ENCODE data around the gene ZFAND5. TPM values are rescaled to one million over a fixed set of nuclear protein-coding genes. Genes with fewer than 3 reads are reported as not detected.

Gene ZFAND5
- total RNA-seq, 1 donor from 2014 or later, result 79.2 TPM

GRCh38 chr9:72322259-72322658, 42.7 kb downstream of the ZFAND5 start:
- no peaks in the 10 kb centered on the region for H3K9me3 Mint-ChIP-seq
- ChIA-PET CTCF (no interaction called here), POLR2A (no interaction called here)
- H3K4me1 Mint-ChIP-seq, result no peaks in the 10 kb centered on the region
- H3K27me3 Mint-ChIP-seq, result no peaks in the 10 kb centered on the region
- ATAC-seq (ENCODE audit: low read depth), result no peak
- intact Hi-C loops (cut with micrococcal nuclease), result no loop called here
- no peaks in the 10 kb centered on the region for H3K36me3 Mint-ChIP-seq (ENCODE audit: low read depth)
- DNase-seq, result no peak
- no peak for TF ChIP-seq CTCF (IDR thresholded peaks at IDR 0.05)
- no peak overlapping the region for H3K4me3 Mint-ChIP-seq
- no peak overlapping the region for H3K27ac Mint-ChIP-seq

- POLR2A ChIA-PET, result interaction anchor here (0.7 to 1.9 kb wide), 3 partner anchors 10 to 48 kb away, joined by 4 to 9 read pairs (median 6); no protein-coding TSS in a partner anchor
- TF ChIP-seq CTCF (IDR thresholded peaks at IDR 0.05), result no peak
- CTCF ChIA-PET, result no interaction called here
- DNase-seq (no peak), ATAC-seq (ENCODE audit: low read depth) (no peak)
- intact Hi-C loops (cut with micrococcal nuclease), result no loop called here
- Mint-ChIP-seq H3K9me3 (no peaks in the 10 kb centered on the region), H3K4me3 (no peak overlapping the region), H3K4me1 (peaks cover 15% of the 10 kb centered on the region), H3K36me3 (ENCODE audit: low read depth) (no peaks in the 10 kb centered on the region), H3K27me3 (no peaks in the 10 kb centered on the region), H3K27ac (no peak overlapping the region)
These were observed 49.3 kb downstream of the ZFAND5 start for GRCh38 chr9:72315510-72316311.

GRCh38 chr9:72315089-72315509, 49.9 kb downstream of the ZFAND5 start:
- no peak overlapping the region for H3K4me3 Mint-ChIP-seq
- no peaks in the 10 kb centered on the region for H3K9me3 Mint-ChIP-seq
- ChIA-PET POLR2A (interaction anchor here (1.9 kb wide), 2 partner anchors 10 to 48 kb away, joined by 6 to 9 read pairs; no protein-coding TSS in a partner anchor), CTCF (no interaction called here)
- no peaks in the 10 kb centered on the region for H3K36me3 Mint-ChIP-seq (ENCODE audit: low read depth)
- DNase-seq (no peak), ATAC-seq (ENCODE audit: low read depth) (no peak)
- intact Hi-C loops (cut with micrococcal nuclease), result no loop called here
- no peak overlapping the region for H3K27ac Mint-ChIP-seq
- no peaks in the 10 kb centered on the region for H3K27me3 Mint-ChIP-seq
- H3K4me1 Mint-ChIP-seq, result peaks cover 15% of the 10 kb centered on the region
- no peak for TF ChIP-seq CTCF (IDR thresholded peaks at IDR 0.05)

GRCh38 chr9:72313507-72313906, 51.5 kb downstream of the ZFAND5 start:
- ChIA-PET POLR2A (no interaction called here), CTCF (no interaction called here)
- ATAC-seq (ENCODE audit: low read depth), result no peak
- no peaks in the 10 kb centered on the region for H3K9me3 Mint-ChIP-seq
- H3K36me3 Mint-ChIP-seq (ENCODE audit: low read depth), result no peaks in the 10 kb centered on the region
- no peak overlapping the region for H3K27ac Mint-ChIP-seq
- H3K4me1 Mint-ChIP-seq, result peaks cover 17% of the 10 kb centered on the region
- H3K27me3 Mint-ChIP-seq, result no peaks in the 10 kb centered on the region
- H3K4me3 Mint-ChIP-seq, result no peak overlapping the region
- intact Hi-C loops (cut with micrococcal nuclease), result no loop called here
- no peak for DNase-seq
- TF ChIP-seq CTCF (IDR thresholded peaks at IDR 0.05), result no peak

- Mint-ChIP-seq H3K9me3 (no peaks in the 10 kb centered on the region), H3K27ac (no peak overlapping the region), H3K4me1 (peaks cover 22% of the 10 kb centered on the region), H3K4me3 (no peak overlapping the region), H3K36me3 (ENCODE audit: low read depth) (no peaks in the 10 kb centered on the region), H3K27me3 (no peaks in the 10 kb centered on the region)
- CTCF ChIA-PET, result no interaction called here
- POLR2A ChIA-PET, result no interaction called here
- no peak for ATAC-seq (ENCODE audit: low read depth)
- TF ChIP-seq CTCF (IDR thresholded peaks at IDR 0.05), result no peak
- intact Hi-C loops (cut with micrococcal nuclease), result no loop called here
- no peak for DNase-seq
These were observed 52.5 kb downstream of the ZFAND5 start for GRCh38 chr9:72312386-72312987.
